ENCODE results near the gene RILPL1. TPM values are rescaled to one million over a fixed set of nuclear protein-coding genes. Genes with fewer than 3 reads are reported as not detected.

Gene RILPL1
- total RNA-seq = 7.1 and 7.3 TPM in 2 replicates

GRCh38 chr12:123533672-123534643 is at the start of gene RILPL1:
Gene RILPL1, minus strand, starts transcription at chr12:123533719. Its CDS starts 237 bp downstream, at chr12:123533482.

GRCh38 chr12:123457980-123458779 is 75.3 kb downstream of the RILPL1 start, which contains the start of gene SNRNP35:
Gene SNRNP35, plus strand, starts transcription at chr12:123458139. Its CDS starts 7,402 bp downstream, at chr12:123465541.

GRCh38 chr12:123436017-123436964 is 97.2 kb downstream of the RILPL1 start, which contains the start of gene RILPL2:
Gene RILPL2, minus strand, starts transcription at chr12:123436684. Its CDS starts 264 bp downstream, at chr12:123436420.

Other genes with a start within 250 kb of the RILPL1 start
- gene SBNO1, start 168.9 kb downstream of the RILPL1 start, total RNA-seq = 23.7 and 30.5 TPM in 2 replicates
- 56.3 and 61.2 TPM in 2 replicates for gene KMT5A, start 149.6 kb downstream of the RILPL1 start, total RNA-seq
- 3.8 and 4.0 TPM in 2 replicates for gene RILPL2, start 97.0 kb downstream of the RILPL1 start, total RNA-seq
- gene SNRNP35, start 75.6 kb downstream of the RILPL1 start, total RNA-seq = 23.8 and 32.4 TPM in 2 replicates
- 369 and 390 TPM in 2 replicates for gene TMED2, start 50.8 kb upstream of the RILPL1 start, total RNA-seq
- 15.5 and 16.4 TPM in 2 replicates for gene DDX55, start 68.4 kb upstream of the RILPL1 start, total RNA-seq
- 59.0 and 75.6 TPM in 2 replicates for gene EIF2B1, start 100.0 kb upstream of the RILPL1 start, total RNA-seq
- 48.1 and 49.2 TPM in 2 replicates for gene GTF2H3, start 100.1 kb upstream of the RILPL1 start, total RNA-seq
- gene TCTN2, start 137.4 kb upstream of the RILPL1 start, total RNA-seq = 10.8 and 12.4 TPM in 2 replicates
- 15.3 and 22.7 TPM in 2 replicates for gene ATP6V0A2, start 178.6 kb upstream of the RILPL1 start, total RNA-seq
- 0.15 and 0.17 TPM in 2 replicates for gene DNAH10, start 228.6 kb upstream of the RILPL1 start, total RNA-seq